Endothelial cell (in vitro differentiated cells): Measurements from ENCODE around the gene AFF1. TPM values are rescaled to one million over a fixed set of nuclear protein-coding genes. Genes with fewer than 3 reads are reported as not detected.

ENCODE experiments used
- DNase-seq: peaks from one replicate; pipeline ENCODE4 v3.0.0; 2021; ENCODE audit warnings: low spot score
- H3K27ac Mint-ChIP-seq: one replicate; pipeline ENCODE4 v1.8.0; 2021; ENCODE audit warnings: mixed read lengths, inconsistent platforms; ENCODE audit not compliant: unreplicated experiment
- H3K27me3 Mint-ChIP-seq: one replicate; pipeline ENCODE4 v1.8.0; 2021; ENCODE audit warnings: mild to moderate bottlenecking, moderate library complexity, mixed read lengths, inconsistent platforms; ENCODE audit not compliant: unreplicated experiment
- H3K36me3 Mint-ChIP-seq: one replicate; pipeline ENCODE4 v1.8.0; 2021; ENCODE audit warnings: mild to moderate bottlenecking, low read depth, mixed read lengths, inconsistent platforms; ENCODE audit not compliant: unreplicated experiment
- H3K4me1 Mint-ChIP-seq: one replicate; pipeline ENCODE4 v1.8.0; 2021; ENCODE audit warnings: mild to moderate bottlenecking, mixed read lengths, inconsistent platforms; ENCODE audit not compliant: unreplicated experiment
- H3K4me3 Mint-ChIP-seq: one replicate; pipeline ENCODE4 v1.8.0; 2021; ENCODE audit warnings: mild to moderate bottlenecking, mixed read lengths, inconsistent platforms; ENCODE audit not compliant: unreplicated experiment
- H3K9me3 Mint-ChIP-seq: one replicate; pipeline ENCODE4 v1.8.0; 2021; ENCODE audit warnings: mixed read lengths, inconsistent platforms; ENCODE audit not compliant: unreplicated experiment
- CTCF ChIP-seq: fragments of 200-600 bp; sonication (generic); IDR thresholded peaks from one replicate; pipeline ENCODE4 v1.5.0; 2021; ENCODE audit warnings: antibody characterized with exemption; ENCODE audit not compliant: unreplicated experiment
- total RNA-seq: library from RNA; stranded (reverse); fragmentation: NEBNext Ultra II Directional; extraction: Animal tissue kit (Norgen Biotek cat#: 25700); gene quantifications from one replicate; pipeline ENCODE4 v1.2.1, GENCODE V29; 2021; ENCODE audit not compliant: unreplicated experiment

Gene AFF1
- total RNA-seq, 1 donor from 2014 or later: 93.1 TPM

- no peak for TF ChIP-seq CTCF
- DNase-seq: no peak
- Mint-ChIP-seq H3K27me3 (peaks cover 2% of the 10 kb centered on the region), H3K36me3 (peaks cover 25% of the 10 kb centered on the region), H3K9me3 (no peaks in the 10 kb centered on the region), H3K4me3 (no peak overlapping the region), H3K27ac (no peak overlapping the region), H3K4me1 (peaks cover 34% of the 10 kb centered on the region)
Observed at GRCh38 chr4:87047281-87047798, 112.5 kb downstream of the AFF1 start.

- H3K9me3 Mint-ChIP-seq: no peaks in the 10 kb centered on the region
- DNase-seq: no peak
- H3K4me3 Mint-ChIP-seq: no peak overlapping the region
- peaks cover 37% of the 10 kb centered on the region for H3K36me3 Mint-ChIP-seq
- no peak overlapping the region for H3K27ac Mint-ChIP-seq
- H3K27me3 Mint-ChIP-seq: peaks cover 2% of the 10 kb centered on the region
- H3K4me1 Mint-ChIP-seq: peaks cover 39% of the 10 kb centered on the region
- TF ChIP-seq CTCF: no peak
Observed at GRCh38 chr4:87049508-87049907, 114.7 kb downstream of the AFF1 start.

- Mint-ChIP-seq H3K4me1 (peaks cover 45% of the 10 kb centered on the region), H3K27me3 (peaks cover 2% of the 10 kb centered on the region), H3K9me3 (no peaks in the 10 kb centered on the region), H3K27ac (no peak overlapping the region), H3K4me3 (no peak overlapping the region), H3K36me3 (peaks cover 37% of the 10 kb centered on the region)
- no peak for TF ChIP-seq CTCF
- DNase-seq: no peak
Observed at GRCh38 chr4:87050596-87050995, 115.8 kb downstream of the AFF1 start.

GRCh38 chr4:87051121-87051713 lies 116.4 kb downstream of the AFF1 start:
- Mint-ChIP-seq H3K27me3 (peaks cover 2% of the 10 kb centered on the region), H3K36me3 (peaks cover 37% of the 10 kb centered on the region), H3K9me3 (no peaks in the 10 kb centered on the region), H3K4me1 (peaks cover 47% of the 10 kb centered on the region), H3K27ac (no peak overlapping the region), H3K4me3 (no peak overlapping the region)
- DNase-seq: no peak
- no peak for TF ChIP-seq CTCF

GRCh38 chr4:87052615-87053014 lies 117.8 kb downstream of the AFF1 start:
- peaks cover 30% of the 10 kb centered on the region for H3K36me3 Mint-ChIP-seq
- no peak for TF ChIP-seq CTCF
- H3K27me3 Mint-ChIP-seq: peaks cover 2% of the 10 kb centered on the region
- peak overlapping the region; percentile 11 for H3K4me3 Mint-ChIP-seq
- H3K4me1 Mint-ChIP-seq: peaks cover 47% of the 10 kb centered on the region
- no peaks in the 10 kb centered on the region for H3K9me3 Mint-ChIP-seq
- no peak for DNase-seq
- H3K27ac Mint-ChIP-seq: peak overlapping the region; percentile 28
